Measurements from ENCODE around the gene DIDO1.
"Not testable (repeated sequence)": the region's sequence is repeated elsewhere in the genome, so short reads cannot be mapped to it uniquely, and the experiment has no call there.

DIDO1 gene

GRCh38 chr20:62925420-62926228 is 681 bp downstream of the DIDO1 start:
- DNase-seq: peak; percentile 65

- no peak for DNase-seq
Observed at GRCh38 chr20:62925076-62925419, 1.3 kb downstream of the DIDO1 start.

- DNase-seq: peak; percentile 62
Observed at GRCh38 chr20:62924442-62925075, 1.7 kb downstream of the DIDO1 start.

GRCh38 chr20:62923669-62924441 is 2.5 kb downstream of the DIDO1 start:
- DNase-seq: no peak

- not testable (repeated sequence) for DNase-seq
Observed at GRCh38 chr20:62923059-62923668, 3.1 kb downstream of the DIDO1 start.

- DNase-seq: peak; percentile 71
Observed at GRCh38 chr20:62922451-62922921, 3.8 kb downstream of the DIDO1 start.

GRCh38 chr20:62921119-62921687 is 5.1 kb downstream of the DIDO1 start:
- DNase-seq: peak; percentile 75

- no peak for DNase-seq
Observed at GRCh38 chr20:62920039-62920645, 6.2 kb downstream of the DIDO1 start.

GRCh38 chr20:62918831-62919230 is 7.5 kb downstream of the DIDO1 start:
- peak; percentile 63 for DNase-seq

GRCh38 chr20:62918147-62918546 is 8.2 kb downstream of the DIDO1 start:
- DNase-seq: no peak

GRCh38 chr20:62917720-62918119 is 8.6 kb downstream of the DIDO1 start:
- DNase-seq: no peak

GRCh38 chr20:62916703-62917476 is 9.4 kb downstream of the DIDO1 start:
- DNase-seq: no peak

- DNase-seq: no peak
Observed at GRCh38 chr20:62914970-62915457, 11.3 kb downstream of the DIDO1 start.

GRCh38 chr20:62914436-62914835 is 11.9 kb downstream of the DIDO1 start:
- no peak for DNase-seq

GRCh38 chr20:62913043-62913630 is 13.2 kb downstream of the DIDO1 start:
- DNase-seq: no peak

- no peak for DNase-seq
Observed at GRCh38 chr20:62911701-62912280, 14.5 kb downstream of the DIDO1 start.

- DNase-seq: no peak
Observed at GRCh38 chr20:62910777-62911497, 15.4 kb downstream of the DIDO1 start.

GRCh38 chr20:62910217-62910766 is 16.0 kb downstream of the DIDO1 start:
- no peak for DNase-seq

GRCh38 chr20:62908971-62909791 is 17.1 kb downstream of the DIDO1 start:
- DNase-seq: no peak
